Spinal cord (tissue), 10 donors: ENCODE measurements around the gene ADARB2. TPM values are rescaled to one million over a fixed set of nuclear protein-coding genes. Genes with fewer than 3 reads are reported as not detected.

ENCODE experiments used
- DNase-seq, 6 donors: peaks; one replicate each; pipeline versions ENCODE4 v3.0.0 to v3.0.0-alpha.2; 2013 to 2015; ENCODE audit warnings: low spot score in 6 of 6, low read depth in 4 of 6
- H3K27ac ChIP-seq: one replicate; pipeline ENCODE4 v1.5.1; 2013; ENCODE audit warnings: low read depth, low read length, control low read depth
- H3K27me3 ChIP-seq: one replicate; pipeline ENCODE4 v1.6.1; 2013; ENCODE audit warnings: low read length; ENCODE audit not compliant: control insufficient read depth, insufficient read depth
- H3K36me3 ChIP-seq: one replicate; pipeline ENCODE4 v1.6.1; 2013; ENCODE audit warnings: low read length; ENCODE audit not compliant: control insufficient read depth, insufficient read depth
- H3K4me1 ChIP-seq: one replicate; pipeline ENCODE4 v1.6.1; 2013; ENCODE audit warnings: low read length; ENCODE audit not compliant: control insufficient read depth, insufficient read depth
- H3K4me3 ChIP-seq: one replicate; pipeline ENCODE4 v1.5.1; 2013; ENCODE audit warnings: low read depth, low read length, control low read depth
- H3K9me3 ChIP-seq: one replicate; pipeline ENCODE4 v1.6.1; 2013; ENCODE audit warnings: low read length; ENCODE audit not compliant: control insufficient read depth, insufficient read depth
- WGBS: methylation state at CpG from one replicate; pipeline ENCODE4 v1.1.5; 2013; ENCODE audit warnings: missing lambda C conversion rate; ENCODE audit not compliant: insufficient coverage; 5-methylcytosine and 5-hydroxymethylcytosine counted together
- polyA plus RNA-seq, 2 donors: library from polyadenylated mRNA; unstranded; fragments of 120-200 nt; gene quantifications; one replicate each; pipeline ENCODE4 v1.2.1, GENCODE V29; 2013; ENCODE audit not compliant: insufficient read length in 2 of 2
- total RNA-seq, 2 donors: library from RNA; depleted of rRNA in 1 of 2; stranded (reverse); fragments of 120-200 nt in 1 of 2; fragments of >200 nt in 1 of 2; gene quantifications; one replicate each; pipeline versions ENCODE4 v1.2.3 to v1.2.4, GENCODE V29; 2013 to 2014
- donor health status: healthy.

ADARB2 gene
- total and polyA plus RNA-seq, 4 donors: 4.1 to 11.2 (median 8.3) TPM

DNA sequence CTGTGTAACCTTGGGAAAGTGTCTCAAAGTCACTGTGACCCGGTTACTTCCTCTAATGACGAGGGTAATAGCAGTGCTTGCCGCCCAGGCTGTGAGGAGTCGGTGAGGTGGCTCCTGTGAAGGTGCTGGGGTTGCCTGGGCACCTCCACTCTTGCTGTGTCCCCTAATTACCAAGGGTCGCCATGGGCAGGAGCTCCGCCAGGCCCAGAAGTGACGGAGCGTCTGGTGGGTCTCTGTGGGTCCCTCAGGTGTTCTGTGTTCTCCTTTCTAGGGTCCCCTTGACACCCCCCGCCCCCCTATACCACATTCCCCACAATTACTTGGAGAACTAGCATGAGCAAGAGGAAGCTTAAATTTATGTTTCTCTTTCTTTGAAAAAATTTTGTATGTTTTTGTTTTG is 519.7 kb downstream of the ADARB2 start:
- H3K36me3 ChIP-seq: peaks cover 41% of the 10 kb centered on the region
- no peak for DNase-seq
- no peak overlapping the region for H3K4me3 ChIP-seq
- WGBS: 96% methylated on average over 8 of the region's 9 CpGs
- H3K4me1 ChIP-seq: no peaks in the 10 kb centered on the region
- no peak overlapping the region for H3K27ac ChIP-seq
- H3K27me3 ChIP-seq: no peaks in the 10 kb centered on the region
- no peaks in the 10 kb centered on the region for H3K9me3 ChIP-seq

DNA sequence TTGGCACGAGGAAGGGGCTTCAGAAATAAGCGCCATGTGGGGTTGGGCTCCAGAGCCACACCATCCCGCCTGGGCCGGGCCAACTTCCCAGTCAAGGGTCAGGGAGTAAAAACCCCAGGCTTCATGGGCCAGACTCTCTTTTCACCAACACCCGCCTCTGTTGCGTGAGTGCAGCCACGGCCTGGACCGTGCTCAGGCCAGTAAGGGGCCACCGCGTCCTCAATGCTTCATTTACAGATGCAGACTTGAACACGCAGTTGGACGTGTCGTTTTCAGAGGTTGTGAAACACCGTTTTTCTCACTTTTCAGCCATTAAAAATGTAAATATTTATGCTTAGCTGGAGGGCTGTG is 520.1 kb downstream of the ADARB2 start:
- H3K27me3 ChIP-seq: no peaks in the 10 kb centered on the region
- no peak overlapping the region for H3K27ac ChIP-seq
- no peaks in the 10 kb centered on the region for H3K9me3 ChIP-seq
- peaks cover 44% of the 10 kb centered on the region for H3K36me3 ChIP-seq
- no peak overlapping the region for H3K4me3 ChIP-seq
- no peak for DNase-seq
- WGBS: 88% methylated on average over 13 of the region's 14 CpGs
- no peaks in the 10 kb centered on the region for H3K4me1 ChIP-seq

DNA sequence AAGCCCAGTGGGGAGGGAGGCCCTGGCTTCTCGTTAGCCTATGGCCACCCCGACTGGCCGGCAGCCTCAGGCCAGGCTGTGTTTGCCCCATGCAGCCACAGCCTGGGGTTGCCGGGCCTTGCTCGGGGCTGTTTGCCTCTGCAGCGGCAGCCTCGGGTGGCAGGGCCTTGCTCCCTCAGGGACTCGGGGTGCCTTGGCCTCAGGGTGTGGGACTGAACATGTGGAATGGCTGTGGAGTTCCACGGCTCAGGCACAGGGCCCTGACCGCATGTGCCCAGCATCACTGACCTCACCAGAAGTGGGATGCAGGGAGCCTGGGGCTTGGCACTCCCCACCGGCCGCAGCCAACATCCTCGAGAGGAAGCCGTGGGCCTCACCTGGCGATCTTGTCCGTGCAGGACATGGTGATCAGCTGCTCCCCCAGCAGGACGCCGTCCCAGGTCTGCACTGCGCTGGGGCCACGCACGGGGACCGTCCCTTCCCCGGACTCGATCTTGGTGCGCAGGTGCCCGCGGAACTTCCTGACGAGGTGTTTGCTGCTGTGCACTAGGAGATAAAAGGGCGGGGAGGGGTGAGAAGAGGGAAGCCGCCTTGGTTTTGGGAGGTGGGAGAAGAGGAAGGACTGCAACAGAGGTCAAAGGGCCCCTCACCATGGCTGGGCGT is 520.6 kb downstream of the ADARB2 start:
- Histone ChIP-seq H3K4me1 (no peaks in the 10 kb centered on the region), H3K36me3 (peaks cover 44% of the 10 kb centered on the region), H3K9me3 (no peaks in the 10 kb centered on the region), H3K27me3 (no peaks in the 10 kb centered on the region), H3K27ac (no peak overlapping the region), H3K4me3 (no peak overlapping the region)
- DNase-seq: no peak
- 92% methylated on average over 31 of the region's 31 CpGs for WGBS

DNA sequence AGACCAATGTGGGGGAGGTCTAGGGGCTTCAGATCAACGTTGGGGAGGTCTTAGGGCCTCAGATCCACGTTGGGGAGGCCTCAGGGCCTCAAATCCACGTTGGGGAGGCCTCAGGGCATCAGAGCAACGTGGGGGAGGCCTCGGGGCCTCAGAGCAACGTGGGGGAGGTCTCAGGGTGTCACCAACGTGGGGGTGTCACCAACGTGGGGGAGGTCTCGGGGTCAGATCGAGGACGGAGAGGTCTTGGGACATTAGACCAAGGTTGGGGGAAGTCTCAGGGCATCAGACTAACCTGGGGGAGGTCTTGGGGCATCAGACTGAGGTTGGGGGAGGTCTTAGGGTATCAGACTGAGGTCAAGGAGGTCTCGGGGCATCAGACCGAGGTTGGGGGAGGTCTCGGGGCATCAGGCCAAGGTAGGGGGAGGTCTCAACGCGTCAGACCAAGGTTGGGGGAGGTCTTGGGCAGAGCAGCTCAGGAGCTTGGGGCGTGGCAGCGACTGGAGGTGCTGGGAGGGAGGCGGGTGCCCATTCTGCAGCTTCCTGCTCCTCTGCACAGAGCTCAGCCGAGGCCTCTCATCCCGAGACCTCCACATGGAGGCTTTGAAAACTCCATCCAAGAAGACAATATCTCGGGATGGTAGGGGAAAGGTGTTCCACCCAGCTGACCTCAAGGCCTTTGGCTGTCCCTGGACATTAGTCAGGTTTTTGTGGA is 521.3 kb downstream of the ADARB2 start:
- 92% methylated on average over 18 of the region's 22 CpGs for WGBS
- Histone ChIP-seq H3K9me3 (no peaks in the 10 kb centered on the region), H3K4me1 (no peaks in the 10 kb centered on the region), H3K36me3 (peaks cover 44% of the 10 kb centered on the region), H3K4me3 (no peak overlapping the region), H3K27me3 (no peaks in the 10 kb centered on the region), H3K27ac (no peak overlapping the region)
- no peak for DNase-seq

DNA sequence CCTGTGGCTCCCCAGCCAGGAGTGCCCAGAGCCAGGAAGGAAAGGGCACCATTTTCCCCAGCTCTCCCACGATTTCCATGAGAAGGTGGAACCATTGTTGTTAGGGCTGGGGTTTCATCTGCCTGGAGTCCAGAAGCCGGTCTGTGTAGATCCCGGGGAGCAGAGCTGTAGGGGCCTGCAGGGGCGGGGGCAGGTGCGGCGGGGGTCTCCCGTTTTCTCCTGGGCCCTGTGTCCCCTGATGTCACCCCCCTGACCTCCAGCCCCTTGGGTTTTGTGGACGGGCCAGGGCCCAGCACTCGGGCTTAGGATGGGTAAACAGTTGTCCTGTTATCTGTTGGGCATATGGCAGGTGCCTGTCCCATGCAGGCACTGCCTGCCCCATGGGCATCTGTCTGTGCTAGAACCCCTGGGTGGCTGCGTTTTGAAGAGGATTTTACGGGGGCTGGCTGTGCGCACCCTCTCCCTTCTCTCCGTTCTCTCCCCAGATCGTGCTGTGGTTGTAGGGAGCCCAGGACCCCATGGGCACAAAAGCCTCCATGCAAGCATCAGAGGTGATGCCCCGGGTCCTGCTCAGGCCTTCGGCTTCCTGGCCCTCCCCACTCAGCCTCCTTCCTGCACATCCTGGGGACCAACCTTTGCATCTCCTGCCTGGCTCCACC is 522.3 kb downstream of the ADARB2 start:
- WGBS: 95% methylated on average over 15 of the region's 16 CpGs
- no peak overlapping the region for H3K4me3 ChIP-seq
- H3K9me3 ChIP-seq: no peaks in the 10 kb centered on the region
- no peaks in the 10 kb centered on the region for H3K27me3 ChIP-seq
- H3K4me1 ChIP-seq: no peaks in the 10 kb centered on the region
- DNase-seq: no peak
- H3K27ac ChIP-seq: no peak overlapping the region
- H3K36me3 ChIP-seq: peaks cover 44% of the 10 kb centered on the region

DNA sequence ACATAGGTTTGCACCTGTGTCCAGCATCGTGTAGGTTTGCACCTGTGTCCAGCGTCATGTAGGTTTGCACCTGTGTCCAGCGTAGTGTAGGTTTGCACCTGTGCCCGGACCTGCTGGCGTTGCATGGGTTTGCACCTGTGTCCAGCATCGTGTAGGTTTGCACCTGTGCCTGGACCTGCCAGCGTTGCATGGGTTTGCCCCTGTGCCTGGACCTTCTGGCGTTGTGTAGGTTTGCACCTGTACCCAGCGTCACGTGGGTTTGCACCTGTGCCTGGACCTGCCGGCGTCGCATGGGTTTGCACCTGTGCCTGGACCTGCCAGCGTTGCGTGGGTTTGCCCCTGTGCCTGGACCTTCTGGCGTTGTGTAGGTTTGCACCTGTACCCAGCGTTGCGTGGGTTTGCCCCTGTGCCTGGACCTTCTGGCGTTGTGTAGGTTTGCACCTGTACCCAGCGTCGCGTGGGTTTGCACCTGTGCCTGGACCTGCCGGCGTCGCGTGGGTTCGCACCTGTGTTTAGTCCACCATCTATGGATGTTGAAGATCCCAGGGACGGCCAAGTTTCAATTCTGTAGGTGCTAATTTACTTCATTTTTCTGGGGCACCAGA is 523.2 kb downstream of the ADARB2 start:
- DNase-seq: no peak
- WGBS: 94% methylated on average over 27 of the region's 28 CpGs
- Histone ChIP-seq H3K4me3 (no peak overlapping the region), H3K27me3 (no peaks in the 10 kb centered on the region), H3K4me1 (no peaks in the 10 kb centered on the region), H3K27ac (no peak overlapping the region), H3K9me3 (no peaks in the 10 kb centered on the region), H3K36me3 (peaks cover 44% of the 10 kb centered on the region)

DNA sequence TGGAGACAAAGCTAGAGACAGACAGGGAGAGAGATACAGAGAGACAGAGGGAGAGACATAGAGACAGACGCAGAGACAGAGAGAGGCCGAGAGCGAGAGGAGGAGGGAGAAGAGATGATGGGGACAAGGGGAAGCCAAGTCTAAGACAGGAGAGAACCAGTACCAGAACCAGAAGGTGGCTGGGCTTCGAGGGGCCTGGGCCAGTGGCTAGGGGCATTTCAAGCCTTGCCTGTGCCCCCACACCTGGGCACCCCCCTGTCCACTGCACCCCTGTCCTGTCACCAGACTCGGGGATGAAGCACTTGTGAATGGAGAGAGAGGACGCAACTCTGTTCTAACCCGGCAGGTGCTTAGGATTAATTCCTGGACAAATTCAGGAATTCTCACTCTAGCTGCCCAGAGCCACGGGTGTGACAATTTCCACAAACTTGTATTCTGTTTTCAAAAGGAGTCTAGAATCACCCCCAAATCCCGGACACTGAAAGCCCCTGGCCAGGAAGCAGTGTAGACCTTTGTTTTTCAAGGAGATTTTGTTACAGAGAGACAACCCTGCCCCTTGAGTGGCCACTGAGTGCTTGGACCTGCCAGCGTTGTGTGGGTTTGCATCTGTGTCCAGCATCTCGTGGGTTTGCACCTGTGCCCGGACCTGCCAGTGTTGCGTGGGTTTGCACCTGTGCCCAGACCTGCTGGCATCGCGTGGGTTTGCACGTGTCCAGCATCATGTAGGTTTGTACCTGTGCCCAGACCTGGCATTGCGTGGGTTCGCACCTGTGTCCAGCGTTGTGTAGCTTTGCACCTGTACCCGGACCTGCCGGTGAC is 523.9 kb downstream of the ADARB2 start:
- Histone ChIP-seq H3K4me1 (no peaks in the 10 kb centered on the region), H3K27me3 (no peaks in the 10 kb centered on the region), H3K36me3 (peaks cover 45% of the 10 kb centered on the region), H3K27ac (no peak overlapping the region), H3K9me3 (no peaks in the 10 kb centered on the region), H3K4me3 (no peak overlapping the region)
- 90% methylated on average over 21 of the region's 21 CpGs for WGBS
- no peak for DNase-seq

DNA sequence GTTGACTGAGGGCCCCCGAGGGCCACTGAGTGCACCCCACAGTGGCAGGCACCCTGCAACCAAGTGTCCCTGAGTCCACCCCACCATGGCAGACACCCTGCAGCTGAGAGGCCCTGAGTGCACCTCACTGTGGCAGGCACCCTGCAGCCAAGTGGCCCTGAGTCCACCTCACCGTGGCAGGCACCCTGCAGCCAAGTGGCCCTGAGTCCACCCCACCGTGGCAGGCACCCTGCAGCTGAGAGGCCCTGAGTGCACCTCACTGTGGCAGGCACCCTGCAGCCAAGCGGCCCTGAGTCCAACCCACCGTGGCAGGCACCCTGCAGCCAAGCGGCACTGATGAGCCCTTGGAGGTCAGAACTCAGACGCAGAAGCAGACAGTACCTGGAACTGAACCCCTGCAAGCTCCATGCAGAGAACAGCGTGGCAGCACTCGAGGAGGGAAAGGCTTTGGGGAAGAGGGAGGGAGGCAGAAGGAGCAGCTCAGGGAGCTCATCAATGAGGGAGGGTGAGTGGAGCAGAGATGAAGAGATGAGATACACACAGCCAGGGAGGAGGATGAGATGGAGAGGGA is 524.7 kb downstream of the ADARB2 start:
- H3K4me1 ChIP-seq: no peaks in the 10 kb centered on the region
- WGBS: 74% methylated on average over 9 of the region's 9 CpGs
- no peak for DNase-seq

More for the DNA sequence above, 524.7 kb downstream of the ADARB2 start:
- Histone ChIP-seq H3K4me3 (no peak overlapping the region), H3K27me3 (no peaks in the 10 kb centered on the region), H3K27ac (no peak overlapping the region), H3K36me3 (peaks cover 46% of the 10 kb centered on the region), H3K9me3 (no peaks in the 10 kb centered on the region)
